HEK293 (cell line): Measurements from ENCODE around the gene ZNF428.

Source experiments
- GFI1B ChIP-seq: fragments of 450-650 bp; formaldehyde crosslinking; IDR thresholded peaks from 2 replicates; pipeline ENCODE4 v1.5.1; 2016; ENCODE audit warnings: missing biosample characterization, missing genetic modification characterization
- GLIS1 ChIP-seq: fragments of 450-650 bp; formaldehyde crosslinking; IDR thresholded peaks from 2 replicates; pipeline ENCODE4 v1.5.1; 2016; ENCODE audit warnings: missing biosample characterization, missing genetic modification characterization
- HIC1 ChIP-seq: fragments of 450-650 bp; formaldehyde crosslinking; IDR thresholded peaks from 2 replicates; pipeline ENCODE4 v1.5.1; 2016; ENCODE audit warnings: missing biosample characterization, missing genetic modification characterization
- INSM2 ChIP-seq: fragments of 450-650 bp; formaldehyde crosslinking; IDR thresholded peaks from 2 replicates; pipeline ENCODE4 v1.5.1; 2016; ENCODE audit warnings: missing biosample characterization, missing genetic modification characterization
- KLF10 ChIP-seq: fragments of 450-650 bp; IDR thresholded peaks from 2 replicates; pipeline ENCODE4 v1.5.1; 2018; ENCODE audit warnings: missing biosample characterization, mild to moderate bottlenecking, missing genetic modification characterization
- KLF7 ChIP-seq: fragments of 450-650 bp; formaldehyde crosslinking; IDR thresholded peaks from 2 replicates; pipeline ENCODE4 v1.5.1; 2016; ENCODE audit warnings: missing biosample characterization, missing genetic modification characterization, borderline replicate concordance
- PRDM1 ChIP-seq: fragments of 450-650 bp; formaldehyde crosslinking; IDR thresholded peaks from 2 replicates; pipeline ENCODE4; 2016; ENCODE audit warnings: missing biosample characterization, missing genetic modification characterization
- PRDM6 ChIP-seq: fragments of 450-650 bp; formaldehyde crosslinking; IDR thresholded peaks from 2 replicates; pipeline ENCODE4 v1.5.1; 2017; ENCODE audit warnings: missing biosample characterization, missing genetic modification characterization
- ZBTB20 ChIP-seq: fragments of 450-650 bp; formaldehyde crosslinking; IDR thresholded peaks from 2 replicates; pipeline ENCODE4 v1.5.1; 2016; ENCODE audit warnings: missing biosample characterization, missing genetic modification characterization
- ZBTB6 ChIP-seq: fragments of 450-650 bp; formaldehyde crosslinking; IDR thresholded peaks from 2 replicates; pipeline ENCODE4 v1.5.1; 2017; ENCODE audit warnings: missing biosample characterization, missing genetic modification characterization
- ZFP41 ChIP-seq: fragments of 450-650 bp; formaldehyde crosslinking; IDR thresholded peaks from 2 replicates; pipeline ENCODE4 v1.5.1; 2016; ENCODE audit warnings: missing biosample characterization, missing genetic modification characterization, borderline replicate concordance
- ZNF148 ChIP-seq: fragments of 450-650 bp; formaldehyde crosslinking; IDR thresholded peaks from 2 replicates; pipeline ENCODE4 v1.5.0; 2017; ENCODE audit warnings: missing biosample characterization, missing genetic modification characterization, borderline replicate concordance
- ZNF239 ChIP-seq: fragments of 450-650 bp; formaldehyde crosslinking; IDR thresholded peaks from 2 replicates; pipeline ENCODE4 v1.5.1; 2016; ENCODE audit warnings: missing biosample characterization, missing genetic modification characterization
- ZNF341 ChIP-seq: fragments of 450-650 bp; formaldehyde crosslinking; IDR thresholded peaks from 2 replicates; pipeline ENCODE4; 2016; ENCODE audit warnings: low read depth, missing biosample characterization, missing genetic modification characterization
- ZNF398 ChIP-seq: fragments of 450-650 bp; formaldehyde crosslinking; IDR thresholded peaks from 2 replicates; pipeline ENCODE4 v1.5.1; 2017; ENCODE audit warnings: missing biosample characterization, missing genetic modification characterization
- ZNF449 ChIP-seq: fragments of 450-650 bp; formaldehyde crosslinking; IDR thresholded peaks from 2 replicates; pipeline ENCODE4 v1.5.1; 2017; ENCODE audit warnings: missing biosample characterization, mild to moderate bottlenecking, missing genetic modification characterization, moderate library complexity
- ZNF580 ChIP-seq: fragments of 450-650 bp; formaldehyde crosslinking; IDR thresholded peaks from 2 replicates; pipeline ENCODE4 v1.5.1; 2016; ENCODE audit warnings: missing biosample characterization, missing genetic modification characterization
- ZNF621 ChIP-seq: fragments of 450-650 bp; formaldehyde crosslinking; IDR thresholded peaks from 2 replicates; pipeline ENCODE4 v1.5.1; 2017; ENCODE audit warnings: missing biosample characterization, missing genetic modification characterization
- ZNF660 ChIP-seq: fragments of 450-650 bp; IDR thresholded peaks from 2 replicates; pipeline ENCODE4 v1.5.1; 2018; ENCODE audit warnings: missing biosample characterization, mild to moderate bottlenecking, missing genetic modification characterization
- ZNF664 ChIP-seq: fragments of 450-650 bp; formaldehyde crosslinking; IDR thresholded peaks from 2 replicates; pipeline ENCODE4 v1.5.1; 2016; ENCODE audit warnings: missing biosample characterization, missing genetic modification characterization
- ZNF707 ChIP-seq: fragments of 450-650 bp; formaldehyde crosslinking; IDR thresholded peaks from 2 replicates; pipeline ENCODE4 v1.5.1; 2016; ENCODE audit warnings: missing biosample characterization, missing genetic modification characterization
- ZNF747 ChIP-seq: fragments of 450-650 bp; formaldehyde crosslinking; IDR thresholded peaks from 2 replicates; pipeline ENCODE4 v1.5.1; 2016; ENCODE audit warnings: missing biosample characterization, missing genetic modification characterization
- ZNF768 ChIP-seq: fragments of 450-650 bp; formaldehyde crosslinking; IDR thresholded peaks from 2 replicates; pipeline ENCODE4 v1.5.1; 2018; ENCODE audit warnings: missing biosample characterization, mild to moderate bottlenecking, missing genetic modification characterization
- ZSCAN23 ChIP-seq: fragments of 450-650 bp; formaldehyde crosslinking; IDR thresholded peaks from 2 replicates; pipeline ENCODE4 v1.5.1; 2016; ENCODE audit warnings: missing biosample characterization, missing genetic modification characterization
- ZSCAN4 ChIP-seq: fragments of 450-650 bp; formaldehyde crosslinking; IDR thresholded peaks from 2 replicates; pipeline ENCODE4 v1.5.1; 2017; ENCODE audit warnings: missing biosample characterization, missing genetic modification characterization

Gene ZNF428

GRCh38 chr19:43572171-43572588 lies 47.2 kb downstream of the ZNF428 start (continued):
- no peak for TF ChIP-seq ZNF768
- TF ChIP-seq GFI1B (tag by site-specific recombination): peak; percentile 95
- TF ChIP-seq PRDM6 (tag by site-specific recombination): peak; percentile 99
- TF ChIP-seq ZFP41 (tag by site-specific recombination): no peak
- TF ChIP-seq HIC1 (tag by site-specific recombination): peak; percentile 92; the same call in 1 of the 2 replicates
- TF ChIP-seq ZNF580 (tag by site-specific recombination): no peak
- 0 out of 2 replicates have a peak, but pooled peaks have one; percentile 29 for TF ChIP-seq ZNF621 (tag by site-specific recombination)
- no peak for TF ChIP-seq ZNF707 (tag by site-specific recombination)
- no peak for TF ChIP-seq ZBTB6
- TF ChIP-seq ZNF341 (tag by site-specific recombination): no peak
- no peak for TF ChIP-seq ZNF747
- TF ChIP-seq GLIS1 (tag by site-specific recombination): peak; percentile 76
- 0 out of 2 replicates have a peak, but pooled peaks have one; percentile 12 for TF ChIP-seq KLF7 (tag by site-specific recombination)
- TF ChIP-seq ZNF239: no peak; the same call in 1 of the 2 replicates
- no peak for TF ChIP-seq ZNF148
- peak; percentile 43; the same call in 1 of the 2 replicates for TF ChIP-seq ZNF664 (tag by site-specific recombination)
- peak; percentile 86 for TF ChIP-seq KLF10
- TF ChIP-seq ZNF449 (tag by site-specific recombination): peak; percentile 60; the same call in 1 of the 2 replicates
- 0 out of 2 replicates have a peak, but pooled peaks have one; percentile 57 for TF ChIP-seq ZNF660
- peak; percentile 78 for TF ChIP-seq ZNF398 (tag by site-specific recombination)
- TF ChIP-seq INSM2 (tag by site-specific recombination): peak; percentile 96
- no peak; the same call in 1 of the 2 replicates for TF ChIP-seq ZSCAN4 (tag by site-specific recombination)
- TF ChIP-seq ZBTB20: peak; percentile 52; the same call in 1 of the 2 replicates
- 0 out of 2 replicates have a peak, but pooled peaks have one; percentile 13 for TF ChIP-seq PRDM1
- TF ChIP-seq ZSCAN23: peak; percentile 82
